HUES64 (cell line): ENCODE measurements around the gene UGGT2.
"Not testable (repeated sequence)": the region's sequence is repeated elsewhere in the genome, so short reads cannot be mapped to it uniquely, and the experiment has no call there.

Experiments used
- H3K27ac ChIP-seq: 2 replicates; pipeline ENCODE4 v1.7.0; 2013; ENCODE audit warnings: low read depth, low read length, inconsistent platforms
- H3K27me3 ChIP-seq: 2 replicates; pipeline ENCODE4 v1.6.1; 2013; ENCODE audit warnings: mild to moderate bottlenecking, low read length; ENCODE audit not compliant: insufficient read depth
- H3K36me3 ChIP-seq: 2 replicates; pipeline ENCODE4 v1.6.1; 2013; ENCODE audit warnings: mild to moderate bottlenecking, low read length; ENCODE audit not compliant: insufficient read depth
- H3K4me1 ChIP-seq: 2 replicates; pipeline ENCODE4 v1.6.1; 2013; ENCODE audit warnings: mild to moderate bottlenecking, low read length, moderate library complexity; ENCODE audit not compliant: insufficient read depth
- H3K4me3 ChIP-seq: 2 replicates; pipeline ENCODE4 v1.5.1; 2013; ENCODE audit warnings: mild to moderate bottlenecking, low read length, moderate library complexity
- H3K9ac ChIP-seq: 2 replicates; pipeline ENCODE4 v1.6.1; 2013; ENCODE audit warnings: mild to moderate bottlenecking, low read depth, low read length
- H3K9me3 ChIP-seq: 2 replicates; pipeline ENCODE4 v1.6.1; 2013; ENCODE audit warnings: low read depth, low read length; ENCODE audit not compliant: insufficient read depth
- WGBS: fragments of 150-250, 120-280 bp; methylation state at CpG from one replicate; pipeline ENCODE4 v1.1.7; 2013; ENCODE audit warnings: missing lambda C conversion rate; 5-methylcytosine and 5-hydroxymethylcytosine counted together

UGGT2 gene

DNA sequence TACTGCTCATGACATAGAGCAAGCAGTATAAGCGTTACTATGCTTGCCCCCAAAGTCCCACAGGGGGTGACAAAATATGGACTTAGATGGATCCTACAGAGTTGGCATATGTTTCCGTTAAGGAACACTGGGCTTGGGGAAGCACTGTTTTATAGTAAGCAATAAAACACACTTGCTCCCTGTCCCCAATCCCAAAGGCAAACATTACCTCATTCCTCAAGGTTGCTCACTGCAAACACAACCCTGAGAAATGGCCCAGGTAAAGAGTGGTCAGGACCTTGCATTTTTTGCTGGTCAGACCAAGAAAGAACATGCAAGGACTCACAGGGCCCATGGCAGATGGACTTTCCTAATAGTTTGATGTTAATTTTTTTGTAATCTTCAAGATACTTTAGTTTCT is 32.3 kb downstream of the UGGT2 start:
- H3K4me1 ChIP-seq, result 0 out of 2 replicates have a peak, but pooled peaks cover 5% of the 10 kb centered on the region
- H3K4me3 ChIP-seq, result no peak overlapping the region
- H3K27me3 ChIP-seq, result no peaks in the 10 kb centered on the region
- WGBS, result 88% methylated on average over 2 of the region's 2 CpGs
- H3K9me3 ChIP-seq, result peaks cover 9% of the 10 kb centered on the region; the same call in 1 of the 2 replicates
- no peak overlapping the region for H3K27ac ChIP-seq
- peaks cover 50% of the 10 kb centered on the region for H3K36me3 ChIP-seq
- no peak overlapping the region for H3K9ac ChIP-seq

DNA sequence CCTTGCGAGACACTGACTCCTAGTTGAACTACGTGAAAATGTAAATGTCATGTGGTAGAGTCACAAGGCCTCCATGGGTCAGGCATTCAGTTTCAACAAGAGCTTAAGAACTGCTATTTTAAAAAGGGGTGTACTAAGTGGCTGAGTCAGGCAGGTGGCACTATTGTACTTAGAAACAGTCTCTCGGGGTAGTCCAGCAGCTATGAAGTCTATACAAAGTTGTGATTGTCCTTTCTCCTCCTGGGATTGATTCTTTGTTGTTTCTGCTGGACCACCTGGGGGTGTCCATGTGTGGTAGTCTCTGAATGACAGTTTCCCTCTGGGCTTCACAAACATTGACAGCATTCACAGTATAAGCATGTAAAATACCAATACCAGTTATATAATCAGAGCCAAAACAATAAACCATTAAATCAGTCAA is 33.0 kb downstream of the UGGT2 start:
- 64% methylated on average over 3 of the region's 3 CpGs for WGBS
- Histone ChIP-seq H3K4me1 (0 out of 2 replicates have a peak, but pooled peaks cover 5% of the 10 kb centered on the region), H3K27ac (no peak overlapping the region; the same call in 1 of the 2 replicates), H3K4me3 (no peak overlapping the region), H3K36me3 (peaks cover 51% of the 10 kb centered on the region), H3K9ac (no peak overlapping the region), H3K9me3 (peaks cover 13% of the 10 kb centered on the region; the same call in 1 of the 2 replicates), H3K27me3 (no peaks in the 10 kb centered on the region)

DNA sequence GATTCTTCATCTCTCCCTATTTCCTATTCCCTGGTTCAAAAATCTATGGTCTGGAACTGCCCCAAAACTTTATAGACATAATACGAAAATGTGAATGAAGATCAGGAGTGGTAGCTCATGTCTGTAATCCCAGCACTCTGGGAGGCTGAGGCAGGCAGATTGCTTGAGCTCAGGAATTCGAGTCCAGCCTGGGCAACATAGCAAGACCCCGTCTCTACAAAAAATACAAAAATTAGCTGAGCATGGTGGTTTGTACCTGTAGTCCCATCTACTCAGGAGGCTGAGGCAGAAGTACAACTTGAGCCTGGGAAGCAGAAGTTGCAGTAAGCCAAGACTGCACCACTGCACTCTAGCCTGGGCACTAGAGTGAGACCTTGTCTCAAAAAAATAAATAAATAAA is 35.1 kb downstream of the UGGT2 start:
- Histone ChIP-seq H3K27me3 (no peaks in the 10 kb centered on the region), H3K36me3 (peaks cover 40% of the 10 kb centered on the region), H3K4me3 (no peak overlapping the region), H3K9me3 (peaks cover 13% of the 10 kb centered on the region; the same call in 1 of the 2 replicates), H3K9ac (no peak overlapping the region), H3K27ac (no peak overlapping the region), H3K4me1 (0 out of 2 replicates have a peak, but pooled peaks cover 5% of the 10 kb centered on the region)
- WGBS, result 96% methylated on average over 3 of the region's 3 CpGs

DNA sequence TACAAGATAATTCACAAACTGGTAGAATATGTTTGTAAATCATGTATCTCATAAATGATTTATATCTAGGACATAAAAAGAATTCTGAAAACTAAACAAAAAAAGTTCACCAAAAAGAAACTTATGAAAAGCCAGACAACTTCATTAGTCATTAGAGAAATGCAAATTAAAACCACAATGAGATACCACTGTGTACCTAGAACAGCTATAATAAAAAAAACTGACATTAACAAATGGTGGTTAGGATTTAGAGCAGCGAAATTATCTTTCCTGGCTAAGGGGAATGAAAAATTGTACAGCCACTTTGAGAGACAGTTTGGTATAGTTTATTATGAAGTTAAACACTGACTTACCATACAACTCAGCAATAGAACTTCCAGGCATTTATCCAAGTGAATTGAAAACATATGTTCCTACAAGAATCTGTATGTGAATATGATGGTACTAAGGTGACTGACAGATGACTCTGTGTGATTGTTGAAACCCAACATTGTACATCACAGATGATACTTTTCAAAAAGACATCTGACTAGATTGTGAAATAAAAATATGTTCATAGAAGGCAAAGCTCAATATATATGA is 41.8 kb downstream of the UGGT2 start:
- Histone ChIP-seq H3K9ac (no peak overlapping the region), H3K4me1 (no peaks in the 10 kb centered on the region), H3K9me3 (peaks cover 22% of the 10 kb centered on the region), H3K27ac (no peak overlapping the region), H3K4me3 (no peak overlapping the region), H3K27me3 (no peaks in the 10 kb centered on the region), H3K36me3 (peaks cover 30% of the 10 kb centered on the region)
- no CpG with 5 or more reads among the region's 1 CpG for WGBS

DNA sequence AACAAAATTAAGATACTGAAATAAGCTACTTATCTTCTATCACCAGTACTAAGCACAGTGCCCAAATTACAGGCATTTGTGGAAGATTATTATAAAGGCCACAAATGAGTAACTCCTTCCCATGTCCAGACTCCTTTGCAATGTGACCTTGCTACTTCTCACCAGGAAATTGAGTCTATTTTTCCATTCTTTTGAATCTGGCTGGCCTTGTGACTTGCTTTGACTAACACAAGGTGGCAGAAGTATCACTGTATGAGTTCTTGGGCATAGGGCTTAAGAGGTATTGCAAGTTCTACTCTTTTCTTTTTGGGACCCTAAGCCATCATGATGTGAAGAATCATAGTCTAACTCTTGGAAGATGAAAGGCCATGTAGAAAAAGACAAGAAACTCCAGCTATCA is 49.9 kb downstream of the UGGT2 start:
- H3K27ac ChIP-seq, result no peak overlapping the region
- H3K4me1 ChIP-seq, result peaks cover 52% of the 10 kb centered on the region
- no peak overlapping the region for H3K9ac ChIP-seq
- H3K36me3 ChIP-seq, result peaks cover 7% of the 10 kb centered on the region; the same call in 1 of the 2 replicates
- peaks cover 13% of the 10 kb centered on the region; the same call in 1 of the 2 replicates for H3K9me3 ChIP-seq
- H3K4me3 ChIP-seq, result no peak overlapping the region
- no peaks in the 10 kb centered on the region for H3K27me3 ChIP-seq

DNA sequence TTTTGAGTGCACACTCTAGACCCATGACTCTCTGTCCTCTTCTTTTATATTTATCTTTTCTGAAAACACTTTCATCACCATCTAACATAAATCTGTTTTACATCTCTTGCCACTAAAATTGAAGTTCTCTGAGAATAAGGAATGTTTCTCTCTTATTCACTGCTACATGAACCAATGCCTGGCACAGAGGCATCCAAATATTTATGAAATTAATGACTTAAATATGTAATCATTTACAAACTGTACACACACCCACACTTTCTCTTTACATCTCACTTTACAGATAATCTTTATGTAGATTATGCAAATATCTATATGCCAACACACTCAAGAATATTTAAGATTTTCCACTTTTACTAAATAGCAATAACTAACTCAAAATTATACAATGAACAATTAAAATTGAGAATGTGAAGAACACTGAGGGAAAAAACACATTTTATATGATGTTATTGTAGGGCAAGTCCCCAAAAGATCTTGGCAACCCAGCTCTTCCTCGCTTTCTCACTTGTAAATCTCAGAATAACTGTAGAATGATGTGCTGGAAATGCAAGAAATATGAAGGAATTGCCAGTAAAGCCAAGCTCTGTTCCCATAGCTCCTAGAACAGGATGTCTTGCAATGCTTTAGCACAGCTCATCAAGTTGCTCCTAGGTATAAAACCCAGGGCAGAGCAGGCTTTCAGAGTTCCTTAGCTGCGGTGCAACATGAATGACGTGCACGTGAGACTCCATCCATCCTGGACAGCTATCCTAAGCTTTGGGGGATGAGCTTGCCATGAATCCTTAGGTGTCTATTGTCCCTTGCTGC is 50.7 kb downstream of the UGGT2 start:
- WGBS, result 95% methylated on average over 4 of the region's 4 CpGs
- H3K9ac ChIP-seq, result no peak overlapping the region
- peaks cover 59% of the 10 kb centered on the region for H3K4me1 ChIP-seq

DNA sequence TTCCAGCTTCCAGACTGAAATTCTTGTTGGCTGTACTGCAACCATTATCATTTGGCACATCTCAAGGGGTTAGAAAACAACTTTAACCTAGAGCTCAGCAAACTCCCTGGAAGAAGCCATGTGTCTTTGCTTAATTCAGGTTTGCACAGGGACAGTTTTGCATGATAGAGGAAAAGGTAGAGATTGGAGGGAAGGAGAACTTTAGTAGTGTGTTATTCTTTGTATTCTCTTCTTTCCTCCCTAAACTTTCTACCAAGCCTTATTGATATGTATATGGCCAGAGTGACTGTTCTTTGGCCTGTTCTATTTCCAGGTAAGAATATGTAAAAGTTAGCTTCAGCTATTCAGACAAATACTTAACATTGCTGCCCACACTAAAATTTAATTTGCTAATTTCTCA is 53.1 kb downstream of the UGGT2 start:
- peaks cover 8% of the 10 kb centered on the region for H3K36me3 ChIP-seq
- no peaks in the 10 kb centered on the region for H3K27me3 ChIP-seq
- H3K27ac ChIP-seq, result peak overlapping the region; percentile 87
- H3K9me3 ChIP-seq, result no peaks in the 10 kb centered on the region
- H3K4me3 ChIP-seq, result 0 out of 2 replicates have a peak overlapping the region, but pooled peaks have one; percentile 0
- H3K9ac ChIP-seq, result peak overlapping the region; percentile 23
- H3K4me1 ChIP-seq, result peaks cover 60% of the 10 kb centered on the region

More for the DNA sequence above, 50.7 kb downstream of the UGGT2 start:
- Histone ChIP-seq H3K36me3 (peaks cover under 1% of the 10 kb centered on the region; the same call in 1 of the 2 replicates), H3K9me3 (peaks cover 6% of the 10 kb centered on the region; the same call in 1 of the 2 replicates), H3K27ac (no peak overlapping the region), H3K4me3 (no peak overlapping the region), H3K27me3 (no peaks in the 10 kb centered on the region)

DNA sequence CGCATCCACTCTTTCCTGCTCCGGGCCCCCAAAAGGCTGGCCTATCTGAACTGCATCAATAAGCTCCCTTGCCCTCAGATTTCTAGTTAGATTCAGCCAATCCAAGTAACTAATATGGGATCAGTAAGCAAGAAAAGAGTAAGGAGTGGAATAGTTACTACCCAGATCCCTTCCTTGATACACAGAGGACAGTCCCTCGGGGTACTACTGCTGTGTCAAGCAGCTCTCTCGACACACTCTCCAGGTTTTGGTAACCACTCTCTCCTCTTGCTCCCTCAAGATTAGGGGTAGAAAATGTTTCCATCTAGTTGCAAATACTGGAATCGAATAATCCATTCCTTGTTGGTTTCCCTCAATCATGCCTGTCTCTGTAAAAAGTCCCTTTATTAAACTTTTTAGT is 65.4 kb downstream of the UGGT2 start:
- no peaks in the 10 kb centered on the region for H3K27me3 ChIP-seq
- H3K36me3 ChIP-seq, result no peaks in the 10 kb centered on the region
- H3K9ac ChIP-seq, result no peak overlapping the region
- peaks cover 8% of the 10 kb centered on the region for H3K4me1 ChIP-seq
- no peak overlapping the region for H3K4me3 ChIP-seq
- H3K27ac ChIP-seq, result no peak overlapping the region
- no peaks in the 10 kb centered on the region for H3K9me3 ChIP-seq
- WGBS, result 97% methylated on average over 5 of the region's 5 CpGs

DNA sequence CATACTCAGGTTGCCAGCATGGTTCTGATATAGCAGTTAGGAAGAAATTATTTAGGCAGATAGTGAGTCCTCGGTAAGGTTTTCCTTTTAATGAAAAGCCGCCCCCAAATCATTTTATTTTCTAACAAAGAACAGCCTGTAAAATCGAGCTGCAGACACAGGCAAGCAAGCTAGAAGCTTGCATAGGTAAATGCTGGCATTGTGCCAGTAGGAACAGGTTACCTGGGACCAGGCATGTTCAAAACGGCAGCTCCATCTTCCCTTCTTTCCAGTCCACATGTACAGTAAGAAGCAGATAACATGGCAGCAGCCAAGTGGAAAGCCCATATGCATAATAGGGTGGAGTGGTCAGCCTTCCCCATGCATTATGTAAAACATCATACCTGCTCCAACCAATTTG is 71.1 kb downstream of the UGGT2 start:
- Histone ChIP-seq H3K4me3 (no peak overlapping the region), H3K9me3 (0 out of 2 replicates have a peak, but pooled peaks cover 3% of the 10 kb centered on the region), H3K4me1 (no peaks in the 10 kb centered on the region), H3K36me3 (no peaks in the 10 kb centered on the region; the same call in 1 of the 2 replicates), H3K27me3 (no peaks in the 10 kb centered on the region), H3K27ac (no peak overlapping the region), H3K9ac (no peak overlapping the region)
- WGBS, result 90% methylated on average over 4 of the region's 4 CpGs

DNA sequence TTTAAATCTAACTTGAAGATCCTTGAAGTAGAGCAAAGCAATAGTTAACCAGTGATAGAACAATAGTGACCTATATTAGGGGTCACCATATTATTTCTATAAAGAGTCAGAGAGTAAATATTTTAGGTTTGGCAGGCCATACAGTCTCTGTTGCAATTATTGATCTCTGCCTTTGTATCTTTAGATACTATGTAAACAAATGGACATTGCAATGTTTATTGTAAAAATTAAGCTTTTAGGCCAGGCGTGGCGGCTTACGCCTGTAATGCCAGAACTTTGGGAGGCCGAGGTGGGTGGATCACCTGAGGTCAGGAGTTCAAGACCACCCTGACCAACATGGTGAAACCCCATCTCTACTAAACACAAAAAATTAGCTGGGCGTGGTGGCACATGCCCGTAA is 80.5 kb downstream of the UGGT2 start:
- 95% methylated on average over 6 of the region's 6 CpGs for WGBS
- H3K27me3 ChIP-seq, H3K4me3 ChIP-seq, H3K27ac ChIP-seq, H3K9me3 ChIP-seq, H3K4me1 ChIP-seq, H3K9ac ChIP-seq: not testable (repeated sequence)
- peaks cover 14% of the 10 kb centered on the region; the same call in 1 of the 2 replicates for H3K36me3 ChIP-seq

DNA sequence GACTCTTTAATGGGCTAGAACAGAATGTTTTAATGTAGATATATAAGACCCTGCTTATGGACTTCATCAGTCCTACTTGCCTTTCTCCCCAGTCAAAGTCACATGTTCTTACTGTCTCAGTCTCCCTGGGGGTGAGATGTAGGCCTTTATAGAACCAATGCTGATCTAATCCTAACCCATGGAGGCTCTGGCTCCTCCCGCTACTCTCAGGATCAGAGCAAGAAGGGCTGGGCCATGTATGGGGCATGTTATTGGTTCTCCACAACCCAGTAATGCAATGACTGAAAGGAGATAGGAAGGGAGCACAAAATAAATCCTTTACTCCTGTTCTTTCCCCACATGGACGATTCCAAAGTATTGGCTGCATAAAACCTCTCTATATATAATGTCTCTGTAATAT is 82.3 kb downstream of the UGGT2 start:
- Histone ChIP-seq H3K27me3 (no peaks in the 10 kb centered on the region), H3K4me3 (no peak overlapping the region), H3K27ac (no peak overlapping the region), H3K4me1 (no peaks in the 10 kb centered on the region; the same call in 1 of the 2 replicates), H3K9me3 (0 out of 2 replicates have a peak, but pooled peaks cover 2% of the 10 kb centered on the region), H3K9ac (no peak overlapping the region), H3K36me3 (peaks cover 11% of the 10 kb centered on the region; the same call in 1 of the 2 replicates)
- WGBS, result 95% methylated on average over 2 of the region's 2 CpGs
